Heart right ventricle (tissue), 16 donors: Measurements from ENCODE around the gene FAF1. TPM values are rescaled to one million over a fixed set of nuclear protein-coding genes. Genes with fewer than 3 reads are reported as not detected.

Source experiments
- ATAC-seq, 8 donors: fragments of 200-7000 bp; cut with Tn5 transposase; one replicate each; pipeline ENCODE4 v1.9.1; 2020; ENCODE audit warnings: mild to moderate bottlenecking in 8 of 8, moderate library complexity in 8 of 8, moderate number of reproducible peaks in 1 of 8
- DNase-seq, 2 donors: peaks; one replicate each; pipeline ENCODE4 v3.0.0-alpha.2; 2020
- H3K27ac ChIP-seq, 10 donors: fragments of 200-600 bp; sonication (generic) in 2 of 10; one replicate each; pipeline versions ENCODE4 v1.5.0 to v1.8.0; 2020 to 2022; ENCODE audit warnings: mild to moderate bottlenecking in 3 of 10
- H3K27me3 ChIP-seq, 7 donors: fragments of 200-600 bp; one replicate each; pipeline ENCODE4 v1.8.0; 2021 to 2022; ENCODE audit warnings: mild to moderate bottlenecking in 2 of 7
- H3K36me3 ChIP-seq, 9 donors: fragments of 200-600 bp; sonication (generic) in 1 of 9; one replicate each; pipeline versions ENCODE4 v1.5.0 to v1.8.0; 2020 to 2022; ENCODE audit warnings: mild to moderate bottlenecking in 2 of 9
- H3K4me1 ChIP-seq, 9 donors: fragments of 200-600 bp; sonication (generic) in 1 of 9; one replicate each; pipeline versions ENCODE4 v1.5.0 to v1.8.0; 2020 to 2022; ENCODE audit warnings: mild to moderate bottlenecking in 4 of 9
- H3K4me3 ChIP-seq, 10 donors: fragments of 200-600 bp; sonication (generic) in 2 of 10; one replicate each; pipeline versions ENCODE4 v1.5.0 to v1.8.0; 2020 to 2022; ENCODE audit warnings: mild to moderate bottlenecking in 7 of 10, moderate library complexity in 2 of 10
- H3K9me3 ChIP-seq, 11 donors: fragments of 200-600 bp in 10 of 11; sonication (generic) in 2 of 11; one replicate each; pipeline versions ENCODE4 v1.5.0 to v1.8.0; 2013 to 2022; ENCODE audit warnings: mild to moderate bottlenecking in 2 of 11, control low read depth in 1 of 11, moderate library complexity in 1 of 11
- CTCF ChIP-seq, 9 donors: fragments of 200-600 bp; sonication (generic) in 2 of 9; IDR thresholded peaks; one replicate each; pipeline versions ENCODE4 v1.5.0 to v1.8.0; 2021 to 2022; ENCODE audit warnings: antibody characterized with exemption in 9 of 9, mild to moderate bottlenecking in 5 of 9, moderate library complexity in 1 of 9
- WGBS, 2 donors: extraction: QIAGEN DNeasy Blood & Tissue Kit; methylation state at CpG; one replicate each; pipeline ENCODE4 v1.1.7; 2013; ENCODE audit warnings: inconsistent platforms in 1 of 2; 5-methylcytosine and 5-hydroxymethylcytosine counted together
- intact Hi-C, 10 donors: fragments of 100-400 bp; cut with DNase I; formaldehyde crosslinking; loops; one replicate each; pipeline versions ENCODE4 v1.11.1 to v1.14.2; 2022
- polyA plus RNA-seq, 2 donors: library from polyadenylated mRNA; stranded (reverse); fragments of 200-250 nt; gene quantifications; one replicate each; pipeline ENCODE4 v1.2.3, GENCODE V29; 2013
- total RNA-seq, 10 donors: library from RNA; stranded (reverse); fragmentation: NEBNext Ultra II Directional in 3 of 10; extraction: Animal tissue kit (Norgen Biotek cat#: 25700) in 3 of 10; gene quantifications; one replicate each; pipeline versions ENCODE4 v1.2.1 to v1.2.4, GENCODE V29; 2021 to 2023
- donor health status: Arrhythmogenic right ventricular cardiomyopathy.
- donor health status: ischemic (EF 13 %, LVEDD 7.1; RV severe dilation, severe dysfunction).
- donor health status: healthy with polysubstance abuse.
- donor health status: DM: no; HTN: yes; CAD: no.
- donor health status: DM: no; HTN: no; CAD: no.
- donor health status: ischemic (EF 25% LVEDD 6.9; RV normal size, moderate dysfunction).
- donor health status: ischemic (EF 25% LVEDD 5.7; RV mildly dilated, moderate dysfunction).
- donor health status: healthy.
- donor health status: DM: yes; HTN: yes; CAD: no.
- donor health status: Ischemic cardiomyopathy.
- donor health status: ischemic (EF 35%, LVEDD 5.7; RV mildly dilated, moderate dysfunction).
- donor health status: nonischemic (EF 11% LVEDD 7.7; RV severe dilation, severe dysfunction).
- donor health status: DM: yes; HTN: yes; CAD: no.
- donor health status: PGD.
- donor health status: ischemic (EF 29% LVEDD 5.4; RV normal size, mild dysfunction).
- donor health status: nonischemic (EF 23%, LVEDD 6.1; RV moderate dilation, normal function).

Gene FAF1
- total and polyA plus RNA-seq, 12 donors = 30.9 to 102 (median 88.9) TPM

- ATAC-seq (no peak), DNase-seq (no peak)
- no peak overlapping the region for H3K4me3 ChIP-seq
- intact Hi-C loops = no loop called here
- 5 to 7% methylated on average over 23 of the region's 23 CpGs for WGBS, 2 donors
- no peak overlapping the region for H3K27ac ChIP-seq
- peaks cover 0 to 11% (median 0%) of the 10 kb centered on the region in 11 donors for H3K9me3 ChIP-seq
- no peaks in the 10 kb centered on the region for H3K36me3 ChIP-seq
- peaks cover 49 to 100% (median 98%) of the 10 kb centered on the region in 7 donors for H3K27me3 ChIP-seq
- H3K4me1 ChIP-seq = peaks cover 0 to 55% (median 30%) of the 10 kb centered on the region in 9 donors
- no peak for TF ChIP-seq CTCF (IDR thresholded peaks at IDR 0.05)
These were observed 542.6 kb downstream of the FAF1 start for GRCh38 chr1:50417507-50417906.

DNA sequence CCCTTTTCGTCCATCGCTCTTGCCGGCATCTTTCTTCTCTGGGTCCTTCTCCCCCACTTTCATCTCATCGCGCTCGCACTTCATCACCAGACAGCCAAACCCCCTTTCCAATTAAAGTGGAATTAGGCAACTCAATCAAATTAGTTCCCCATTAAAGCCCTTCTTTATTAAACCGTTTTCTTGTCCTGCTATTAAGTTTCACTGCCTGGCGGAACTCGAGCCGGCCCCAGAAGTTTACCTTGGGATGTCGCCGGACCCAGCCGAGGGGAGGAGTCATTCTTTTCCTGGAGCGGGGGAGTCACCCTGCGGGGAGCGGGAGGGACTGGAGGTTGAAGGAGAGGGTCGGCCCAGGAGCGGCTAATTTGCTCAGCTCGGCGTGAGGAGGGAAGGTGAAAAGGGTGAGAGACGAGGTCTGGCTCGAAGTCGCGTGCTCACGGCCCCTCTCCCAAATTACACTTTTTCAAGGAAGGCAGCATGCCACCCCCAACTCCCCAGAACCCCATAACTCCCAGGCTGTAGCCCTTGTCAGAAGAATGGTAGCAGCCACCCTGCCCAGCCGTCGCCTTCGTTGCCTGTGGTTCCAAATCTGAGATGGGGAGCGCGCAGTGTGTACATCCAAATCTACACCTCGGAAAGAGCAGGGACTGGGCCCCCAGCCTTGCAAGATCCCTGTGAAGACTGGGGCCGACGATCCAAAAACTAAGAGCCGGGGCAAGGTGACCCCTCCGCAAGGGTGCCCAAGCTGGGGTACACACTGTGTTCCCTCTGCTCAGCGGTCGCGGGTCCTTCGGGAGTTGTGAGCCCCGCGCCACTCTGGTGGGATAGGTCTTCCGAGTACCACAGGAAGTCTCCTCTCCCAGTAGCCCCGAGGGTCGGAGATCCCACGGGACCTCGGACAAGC lies 543.3 kb downstream of the FAF1 start:
- Histone ChIP-seq H3K4me1 (peaks cover 0 to 49% (median 30%) of the 10 kb centered on the region in 9 donors), H3K4me3 (no peak overlapping the region), H3K36me3 (no peaks in the 10 kb centered on the region), H3K9me3 (peaks cover 0 to 13% (median 0%) of the 10 kb centered on the region in 11 donors), H3K27me3 (peaks cover 44 to 98% (median 94%) of the 10 kb centered on the region in 7 donors), H3K27ac (no peak overlapping the region)
- ATAC-seq (no peak), DNase-seq (no peak)
- no peak for TF ChIP-seq CTCF (IDR thresholded peaks at IDR 0.05)
- intact Hi-C loops = no loop called here
- WGBS, 2 donors = 2 to 3% methylated on average over 46 of the region's 46 CpGs

DNA sequence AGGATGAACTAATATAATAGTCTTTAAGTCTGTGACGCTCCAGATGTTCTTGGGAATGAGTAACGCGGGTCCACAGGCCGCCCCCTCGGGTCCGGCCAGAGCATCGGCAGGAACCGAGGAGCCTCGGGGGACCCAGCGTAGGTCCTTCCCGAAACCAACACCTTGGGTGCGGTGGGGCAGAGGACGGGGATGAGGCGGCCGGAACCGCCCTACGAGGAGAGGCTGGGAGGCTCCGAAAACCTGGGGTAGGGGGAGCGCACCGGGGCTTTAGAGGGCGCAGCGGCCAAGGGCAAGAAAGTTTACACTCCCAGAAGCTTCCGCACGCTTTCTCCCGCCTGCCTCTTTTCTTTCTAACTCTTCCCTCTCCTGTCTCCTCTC lies 543.9 kb downstream of the FAF1 start:
- Histone ChIP-seq H3K36me3 (no peaks in the 10 kb centered on the region), H3K4me1 (peaks cover 0 to 49% (median 30%) of the 10 kb centered on the region in 9 donors), H3K27ac (no peak overlapping the region), H3K9me3 (peaks cover 0 to 13% (median 0%) of the 10 kb centered on the region in 11 donors), H3K27me3 (peaks cover 37 to 96% (median 88%) of the 10 kb centered on the region in 7 donors), H3K4me3 (no peak overlapping the region)
- ATAC-seq = no peak
- intact Hi-C loops = no loop called here
- 1 to 2% methylated on average over 25 of the region's 25 CpGs for WGBS, 2 donors
- DNase-seq = no peak
- no peak for TF ChIP-seq CTCF (IDR thresholded peaks at IDR 0.05)

DNA sequence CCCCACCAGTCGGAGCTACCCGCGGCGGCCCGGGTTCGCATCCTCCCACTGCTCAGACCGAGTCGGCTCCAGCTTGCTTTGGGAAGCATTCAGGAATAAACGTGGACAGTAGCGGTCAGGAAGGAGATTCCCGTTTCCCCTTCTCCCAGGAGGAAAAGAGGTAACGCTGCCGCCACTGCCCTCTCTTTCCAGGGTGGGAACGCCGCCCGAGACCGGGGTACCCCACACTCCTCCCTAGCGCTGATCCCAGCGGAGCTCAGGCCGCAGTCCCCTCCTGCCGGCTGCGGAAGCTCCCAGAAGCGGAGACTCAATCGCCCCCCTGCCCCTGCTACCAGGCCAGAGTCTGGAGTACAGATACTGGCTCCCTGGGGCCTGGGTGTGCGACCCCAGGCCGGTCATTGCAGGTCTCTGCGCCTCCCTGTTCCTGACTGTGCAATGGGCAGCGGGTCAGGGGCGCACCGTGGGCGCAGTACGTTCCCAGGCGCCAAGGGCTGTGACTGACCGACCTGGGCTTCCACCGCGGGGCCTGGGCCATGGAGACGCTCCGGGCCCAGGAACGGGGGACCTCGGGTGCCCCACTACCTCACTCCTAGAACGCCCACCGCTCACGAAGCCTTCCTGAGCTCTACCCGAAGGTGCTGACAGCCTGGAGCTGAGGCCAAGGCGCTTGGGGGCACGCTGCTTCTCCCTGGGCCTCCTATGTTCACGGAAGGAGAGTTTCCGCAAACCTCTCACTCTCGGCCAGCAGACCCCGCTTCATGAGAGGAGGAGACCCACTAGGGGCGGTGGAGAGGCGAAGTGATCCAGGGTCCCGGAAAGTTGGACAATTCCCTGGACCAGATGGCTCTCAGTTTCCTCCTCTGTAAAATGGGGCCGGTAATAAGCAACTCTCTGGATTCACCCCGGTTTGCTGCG lies 544.6 kb downstream of the FAF1 start:
- WGBS, 2 donors = 3 to 4% methylated on average over 56 of the region's 56 CpGs
- peaks cover 0 to 13% (median 0%) of the 10 kb centered on the region in 11 donors for H3K9me3 ChIP-seq
- DNase-seq (no peak), ATAC-seq (peak in 2 of 8 donors; percentile 10 to 36)
- H3K27me3 ChIP-seq = peaks cover 31 to 96% (median 83%) of the 10 kb centered on the region in 7 donors
- TF ChIP-seq CTCF (IDR thresholded peaks at IDR 0.05) = no peak
- intact Hi-C loops = no loop called here
- peaks cover 0 to 42% (median 24%) of the 10 kb centered on the region in 9 donors for H3K4me1 ChIP-seq
- no peak overlapping the region for H3K4me3 ChIP-seq
- no peaks in the 10 kb centered on the region for H3K36me3 ChIP-seq
- no peak overlapping the region for H3K27ac ChIP-seq
